Kidney (tissue), 14 donors: ENCODE data around the gene DQX1. TPM values are rescaled to one million over a fixed set of nuclear protein-coding genes. Genes with fewer than 3 reads are reported as not detected.

Experiments
- DNase-seq, 5 donors: peaks; one replicate each; pipeline ENCODE4 v3.0.0-alpha.2; 2013 to 2020
- FAIRE-seq: peaks from 2 replicates; lab custom pipeline; 2012; peaks lifted over from hg19 to GRCh38; lab: Jason Lieb, UNC
- H3K27ac ChIP-seq, 2 donors: one replicate each; pipeline ENCODE4 v1.7.0; 2013; ENCODE audit warnings: low read depth in 2 of 2, low read length in 2 of 2, inconsistent platforms in 1 of 2
- H3K27me3 ChIP-seq: one replicate; pipeline ENCODE4 v1.7.1; 2013; ENCODE audit warnings: low read length, inconsistent platforms; ENCODE audit not compliant: control insufficient read depth, insufficient read depth
- H3K36me3 ChIP-seq, 3 donors: one replicate each; pipeline versions ENCODE4 v1.7.0 to v1.7.1; 2013; ENCODE audit warnings: low read length in 3 of 3, control low read depth in 1 of 3, inconsistent platforms in 1 of 3; ENCODE audit not compliant: insufficient read depth in 3 of 3, control insufficient read depth in 2 of 3
- H3K4me1 ChIP-seq, 3 donors: one replicate each; pipeline versions ENCODE4 v1.7.0 to v1.7.1; 2013; ENCODE audit warnings: low read length in 3 of 3, inconsistent platforms in 1 of 3, low read depth in 1 of 3; ENCODE audit not compliant: control insufficient read depth in 2 of 3, insufficient read depth in 2 of 3
- H3K4me3 ChIP-seq, 3 donors: one replicate each; pipeline versions ENCODE4 v1.7.0 to v1.8.1; 2013; ENCODE audit warnings: low read length in 3 of 3, control low read depth in 1 of 3, inconsistent platforms in 1 of 3
- H3K9ac ChIP-seq, 3 donors: one replicate each; pipeline versions ENCODE4 v1.7.0 to v1.7.1; 2013; ENCODE audit warnings: low read length in 3 of 3, control low read depth in 1 of 3, inconsistent platforms in 1 of 3
- H3K9me3 ChIP-seq, 3 donors: one replicate each; pipeline versions ENCODE4 v1.7.0 to v1.7.1; 2013; ENCODE audit warnings: low read length in 3 of 3, control low read depth in 1 of 3, inconsistent platforms in 1 of 3; ENCODE audit not compliant: control insufficient read depth in 2 of 3, insufficient read depth in 1 of 3
- intact Hi-C: fragments of 100-400 bp; cut with DNase I; formaldehyde crosslinking; loops from one replicate; pipeline ENCODE4 v1.11.1; 2022
- polyA plus RNA-seq: library from polyadenylated mRNA; stranded (reverse); fragments of 350-450 nt; fragmentation: Illumina TruSeq; extraction: RNeasy Lipid Tissue Mini Kit (QIAGEN cat#74804); gene quantifications from one replicate; pipeline ENCODE4 v1.2.3, GENCODE V29; 2014; ENCODE audit warnings: low read depth, low replicate concordance; ENCODE audit not compliant: insufficient read depth
- total RNA-seq: library from RNA; stranded (reverse); fragmentation: NEBNext Ultra II Directional; extraction: Animal tissue kit (Norgen Biotek cat#: 25700); gene quantifications from one replicate; pipeline ENCODE4 v1.2.1, GENCODE V29; 2021
- TF ChIP-seq, protein P1 (sequence below): IDR thresholded peaks from 3 replicates; pipeline ENCODE4 v1.5.1; 2012; ENCODE audit warnings: mild to moderate bottlenecking, moderate library complexity, borderline replicate concordance; ENCODE audit not compliant: insufficient read depth; ENCODE audit errors: extremely low read depth
- donor health status: control.
- donor health status: control.
- donor health status: control.
- donor health status: control.
- donor health status: control.
- donor health status: DM: yes; HTN: yes; CAD: no.
- donor health status: Normal renal cell carcinoma (clear cell type).

Gene DQX1
- total and polyA plus RNA-seq, 2 donors from 2014 or later: not detected

DNA sequence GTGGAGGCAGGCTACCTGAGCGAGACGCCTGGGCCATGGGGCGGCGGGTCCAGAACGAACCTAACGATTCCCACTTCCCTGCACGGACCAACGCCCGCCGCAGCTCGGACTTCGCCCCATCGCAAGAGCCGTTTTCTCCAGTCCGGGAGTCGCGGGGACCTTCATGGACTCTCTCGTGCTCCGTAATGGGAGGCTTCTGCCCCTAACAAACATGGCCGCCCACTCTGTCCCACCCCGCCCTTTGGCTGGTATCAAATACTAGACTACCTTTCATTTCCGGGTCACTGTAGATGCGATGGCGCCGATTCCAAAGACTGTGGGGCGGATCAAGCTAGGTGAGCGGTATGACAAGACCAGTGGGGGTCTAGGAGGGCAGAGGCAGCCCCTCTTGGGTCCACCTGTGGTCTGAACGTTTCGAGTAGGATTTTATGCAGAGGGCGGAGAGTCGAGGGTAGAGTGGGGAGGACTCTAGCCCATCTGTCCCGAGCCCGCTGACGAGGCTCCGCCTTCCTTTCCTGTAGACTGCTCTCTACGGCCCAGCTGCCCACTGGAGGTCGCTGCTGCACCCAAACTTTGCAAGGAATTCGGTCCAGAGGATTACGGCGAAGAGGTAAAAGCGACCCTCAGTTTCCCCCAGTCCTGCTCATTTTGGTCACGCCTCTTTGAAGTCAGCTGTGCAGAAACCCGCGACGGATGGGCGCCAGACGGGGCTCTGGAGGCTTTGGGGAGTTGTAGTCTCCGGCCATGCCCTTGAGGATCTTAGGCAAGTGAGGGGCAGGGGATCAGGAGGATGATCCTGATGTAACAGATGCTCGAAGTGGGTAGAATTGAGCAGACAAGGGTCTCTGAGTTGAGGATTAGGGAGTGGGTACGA, 43.0 kb downstream of the DQX1 start, which contains the start of the genes CCDC142 and TTC31:
Gene CCDC142, minus strand, starts transcription at position 198 of the 874 bp plus-strand sequence. Its CDS starts 161 bp downstream, at position 37.
Gene TTC31, plus strand, starts transcription at position 281 of the 874 bp plus-strand sequence. Its CDS starts 15 bp downstream, at position 296.
- DNase-seq (peak; percentile 97 to 99 (median 98)), FAIRE-seq (no peak)
- Histone ChIP-seq H3K27ac (peak within 1 kb of the TSS; percentile 92 to 98), H3K9ac (peak within 1 kb of the TSS; percentile 68 to 98 (median 85)), H3K27me3 (no peaks in the 10 kb centered on the region), H3K9me3 (no peaks in the 10 kb centered on the region), H3K4me1 (peaks cover 0 to 20% (median 6%) of the 10 kb centered on the region in 3 donors), H3K36me3 (peaks cover 0 to 4% (median 3%) of the 10 kb centered on the region in 3 donors), H3K4me3 (peak within 1 kb of the TSS; percentile 95 to 100 (median 99))
- TF ChIP-seq, protein P1, sequence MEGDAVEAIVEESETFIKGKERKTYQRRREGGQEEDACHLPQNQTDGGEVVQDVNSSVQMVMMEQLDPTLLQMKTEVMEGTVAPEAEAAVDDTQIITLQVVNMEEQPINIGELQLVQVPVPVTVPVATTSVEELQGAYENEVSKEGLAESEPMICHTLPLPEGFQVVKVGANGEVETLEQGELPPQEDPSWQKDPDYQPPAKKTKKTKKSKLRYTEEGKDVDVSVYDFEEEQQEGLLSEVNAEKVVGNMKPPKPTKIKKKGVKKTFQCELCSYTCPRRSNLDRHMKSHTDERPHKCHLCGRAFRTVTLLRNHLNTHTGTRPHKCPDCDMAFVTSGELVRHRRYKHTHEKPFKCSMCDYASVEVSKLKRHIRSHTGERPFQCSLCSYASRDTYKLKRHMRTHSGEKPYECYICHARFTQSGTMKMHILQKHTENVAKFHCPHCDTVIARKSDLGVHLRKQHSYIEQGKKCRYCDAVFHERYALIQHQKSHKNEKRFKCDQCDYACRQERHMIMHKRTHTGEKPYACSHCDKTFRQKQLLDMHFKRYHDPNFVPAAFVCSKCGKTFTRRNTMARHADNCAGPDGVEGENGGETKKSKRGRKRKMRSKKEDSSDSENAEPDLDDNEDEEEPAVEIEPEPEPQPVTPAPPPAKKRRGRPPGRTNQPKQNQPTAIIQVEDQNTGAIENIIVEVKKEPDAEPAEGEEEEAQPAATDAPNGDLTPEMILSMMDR: peak; percentile 82
- intact Hi-C loops: no loop called here

- TF ChIP-seq, protein P1: no peak
- DNase-seq (peak; percentile 32 to 84 (median 51)), FAIRE-seq (no peak)
- H3K36me3 ChIP-seq: peaks cover 0 to 8% (median 3%) of the 10 kb centered on the region in 3 donors
- H3K9ac ChIP-seq: peak overlapping the region; percentile 68 to 98 (median 80)
- H3K4me1 ChIP-seq: peaks cover 0 to 20% (median 6%) of the 10 kb centered on the region in 3 donors
- H3K27me3 ChIP-seq: no peaks in the 10 kb centered on the region
- peak overlapping the region; percentile 95 to 100 (median 99) for H3K4me3 ChIP-seq
- H3K27ac ChIP-seq: peak overlapping the region; percentile 92 to 98
- no peaks in the 10 kb centered on the region for H3K9me3 ChIP-seq
- intact Hi-C loops: no loop called here
Measured at GRCh38 chr2:74481961-74482800, 43.9 kb downstream of the DQX1 start.

DNA sequence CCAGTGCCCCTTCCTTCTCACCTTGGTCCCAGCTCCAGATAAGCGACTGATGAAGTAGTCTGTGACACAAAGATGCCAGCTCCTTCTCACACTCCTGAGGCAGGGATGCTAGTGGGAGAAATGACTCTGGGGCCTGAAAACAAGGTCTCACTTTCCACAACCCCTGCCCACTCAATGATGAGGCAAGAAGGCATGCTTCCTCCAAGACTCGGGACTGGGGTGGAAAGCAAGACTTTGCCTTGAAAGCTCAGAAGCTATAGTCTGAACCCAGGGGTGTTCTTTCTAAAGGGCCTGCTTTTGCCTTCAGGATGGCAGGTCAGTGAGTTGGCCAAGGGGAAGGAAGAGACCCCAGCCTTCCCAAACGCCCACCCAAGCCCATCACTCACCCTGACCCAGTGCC, 44.6 kb downstream of the DQX1 start:
- intact Hi-C loops: no loop called here
- Histone ChIP-seq H3K9me3 (no peaks in the 10 kb centered on the region), H3K27ac (no peak overlapping the region), H3K4me1 (peaks cover 0 to 20% (median 6%) of the 10 kb centered on the region in 3 donors), H3K9ac (peak overlapping the region in 2 of 3 donors; percentile 68 to 80), H3K36me3 (peaks cover 0 to 8% (median 3%) of the 10 kb centered on the region in 3 donors), H3K27me3 (no peaks in the 10 kb centered on the region), H3K4me3 (peak overlapping the region in 2 of 3 donors; percentile 95 to 100)
- no peak for FAIRE-seq
- TF ChIP-seq, protein P1: no peak
- DNase-seq: no peak
